Brain microvascular endothelial cell (primary cell): ENCODE results near the gene COL23A1.
A peak's percentile ranks its signal among the peaks of the same experiment; 100 is the strongest.

ENCODE experiments used
- DNase-seq: peaks from one replicate; pipeline ENCODE4 v3.0.0-alpha.2; 2020
- H3K27ac ChIP-seq: fragments of 250-450 bp; sonication (Bioruptor Pico); 2 replicates; pipeline ENCODE4 v1.5.1; 2020; ENCODE audit warnings: mild to moderate bottlenecking, moderate library complexity
- H3K27me3 ChIP-seq: fragments of 250-450 bp; sonication (Bioruptor Pico); replicated peaks from 2 replicates; pipeline ENCODE4 v1.5.1; 2020; ENCODE audit warnings: mild to moderate bottlenecking
- H3K36me3 ChIP-seq: fragments of 250-450 bp; sonication (Bioruptor Pico); replicated peaks from 2 replicates; pipeline ENCODE4 v1.5.1; 2020; ENCODE audit warnings: mild to moderate bottlenecking
- H3K4me3 ChIP-seq: 2 replicates; pipeline ENCODE4 v1.5.1; 2011; ENCODE audit warnings: low read depth, mild to moderate bottlenecking, control low read depth, low read length, moderate library complexity
- in situ Hi-C: cut with HindIII; loops from 2 replicates; pipeline ENCODE4 v1.10.0; 2017; ENCODE audit warnings: low sequenced_read_pairs, low pct_ligation_motif_present
- TF ChIP-seq, protein P1 (sequence below): IDR thresholded peaks from 2 replicates; pipeline ENCODE4 v1.5.1; 2011; ENCODE audit warnings: low read depth, mild to moderate bottlenecking, moderate library complexity, low read length, control low read depth, inconsistent platforms; ENCODE audit errors: missing control alignments

Gene COL23A1

DNA sequence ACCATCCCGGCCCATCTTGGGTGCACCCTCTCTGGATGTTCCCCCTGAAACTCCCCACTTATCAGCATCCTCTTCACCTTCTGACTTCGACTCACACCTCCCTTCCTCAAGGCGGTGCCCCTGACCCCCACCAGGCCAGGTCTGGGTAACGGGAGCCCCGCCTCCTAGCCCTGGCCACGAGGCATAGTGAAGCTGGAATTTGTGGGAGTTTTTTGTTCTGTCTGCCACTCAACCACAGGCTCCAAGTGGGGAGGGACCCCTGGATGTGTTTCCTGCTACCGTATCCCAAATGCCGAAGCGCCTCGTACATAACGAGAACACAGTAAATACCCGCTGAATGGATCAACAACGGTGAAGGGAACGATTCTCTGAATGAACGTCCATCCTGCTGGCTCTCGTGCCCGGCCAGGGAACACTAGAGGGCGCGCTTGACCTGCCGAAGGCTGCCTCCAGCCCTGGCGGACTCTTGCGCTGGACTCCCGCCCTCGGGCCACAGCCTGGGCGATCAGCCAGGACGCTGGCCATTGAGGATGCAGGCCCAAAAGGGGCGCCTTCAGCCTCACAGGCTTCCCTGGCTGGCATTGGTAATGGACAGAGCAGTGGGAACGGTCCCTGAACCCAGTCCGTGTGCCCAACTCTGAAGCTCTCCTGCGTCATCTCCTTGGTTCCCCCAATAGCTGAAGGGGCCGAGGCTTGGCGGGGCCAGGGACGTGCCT lies 310.3 kb downstream of the COL23A1 start:
- H3K27ac ChIP-seq = no peak overlapping the region
- TF ChIP-seq, protein P1, sequence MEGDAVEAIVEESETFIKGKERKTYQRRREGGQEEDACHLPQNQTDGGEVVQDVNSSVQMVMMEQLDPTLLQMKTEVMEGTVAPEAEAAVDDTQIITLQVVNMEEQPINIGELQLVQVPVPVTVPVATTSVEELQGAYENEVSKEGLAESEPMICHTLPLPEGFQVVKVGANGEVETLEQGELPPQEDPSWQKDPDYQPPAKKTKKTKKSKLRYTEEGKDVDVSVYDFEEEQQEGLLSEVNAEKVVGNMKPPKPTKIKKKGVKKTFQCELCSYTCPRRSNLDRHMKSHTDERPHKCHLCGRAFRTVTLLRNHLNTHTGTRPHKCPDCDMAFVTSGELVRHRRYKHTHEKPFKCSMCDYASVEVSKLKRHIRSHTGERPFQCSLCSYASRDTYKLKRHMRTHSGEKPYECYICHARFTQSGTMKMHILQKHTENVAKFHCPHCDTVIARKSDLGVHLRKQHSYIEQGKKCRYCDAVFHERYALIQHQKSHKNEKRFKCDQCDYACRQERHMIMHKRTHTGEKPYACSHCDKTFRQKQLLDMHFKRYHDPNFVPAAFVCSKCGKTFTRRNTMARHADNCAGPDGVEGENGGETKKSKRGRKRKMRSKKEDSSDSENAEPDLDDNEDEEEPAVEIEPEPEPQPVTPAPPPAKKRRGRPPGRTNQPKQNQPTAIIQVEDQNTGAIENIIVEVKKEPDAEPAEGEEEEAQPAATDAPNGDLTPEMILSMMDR = peak; percentile 94

DNA sequence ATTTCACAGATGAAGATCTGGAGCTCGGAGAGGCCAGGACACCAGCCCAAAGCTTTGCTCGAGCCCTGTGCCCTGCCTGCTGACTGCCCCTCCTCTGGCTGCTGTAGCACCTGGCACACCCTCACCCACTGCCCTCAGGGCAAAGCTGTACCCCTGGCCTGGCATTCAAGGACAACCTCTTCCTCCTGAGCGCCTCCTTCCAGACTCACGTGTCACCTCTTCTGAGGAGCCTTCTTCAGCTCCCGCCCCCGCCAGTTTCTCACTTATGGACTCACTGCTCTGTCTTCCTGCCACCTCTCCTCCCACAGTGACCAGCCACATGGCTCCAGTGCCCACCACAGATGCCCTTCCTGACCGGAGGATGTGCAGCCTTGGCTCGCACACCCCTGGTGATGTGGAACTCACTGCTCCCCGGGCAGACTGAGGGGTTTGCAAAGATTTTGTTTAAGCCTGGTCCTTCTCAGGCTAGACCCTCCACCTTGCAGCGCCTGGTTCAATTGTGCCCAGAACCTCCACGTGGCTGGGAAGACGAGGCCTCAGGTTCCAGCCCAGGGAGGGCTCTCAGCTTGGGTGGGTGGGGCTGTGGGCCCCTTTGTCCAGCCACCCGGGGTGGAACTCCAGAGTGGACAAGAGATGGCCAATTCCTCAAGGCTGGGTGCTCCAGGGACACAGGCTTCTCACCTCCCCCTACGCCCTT lies 311.0 kb downstream of the COL23A1 start:
- no peak overlapping the region for H3K4me3 ChIP-seq
- in situ Hi-C loops = no loop called here
- TF ChIP-seq, protein P1 = no peak
- peaks cover 3% of the 10 kb centered on the region for H3K27me3 ChIP-seq
- no peaks in the 10 kb centered on the region for H3K36me3 ChIP-seq
- DNase-seq = no peak
- H3K27ac ChIP-seq = no peak overlapping the region

More for the DNA sequence above, 310.3 kb downstream of the COL23A1 start:
- in situ Hi-C loops = no loop called here
- Histone ChIP-seq H3K27me3 (peaks cover 3% of the 10 kb centered on the region), H3K36me3 (no peaks in the 10 kb centered on the region), H3K4me3 (no peak overlapping the region)
- peak; percentile 75 for DNase-seq

DNA sequence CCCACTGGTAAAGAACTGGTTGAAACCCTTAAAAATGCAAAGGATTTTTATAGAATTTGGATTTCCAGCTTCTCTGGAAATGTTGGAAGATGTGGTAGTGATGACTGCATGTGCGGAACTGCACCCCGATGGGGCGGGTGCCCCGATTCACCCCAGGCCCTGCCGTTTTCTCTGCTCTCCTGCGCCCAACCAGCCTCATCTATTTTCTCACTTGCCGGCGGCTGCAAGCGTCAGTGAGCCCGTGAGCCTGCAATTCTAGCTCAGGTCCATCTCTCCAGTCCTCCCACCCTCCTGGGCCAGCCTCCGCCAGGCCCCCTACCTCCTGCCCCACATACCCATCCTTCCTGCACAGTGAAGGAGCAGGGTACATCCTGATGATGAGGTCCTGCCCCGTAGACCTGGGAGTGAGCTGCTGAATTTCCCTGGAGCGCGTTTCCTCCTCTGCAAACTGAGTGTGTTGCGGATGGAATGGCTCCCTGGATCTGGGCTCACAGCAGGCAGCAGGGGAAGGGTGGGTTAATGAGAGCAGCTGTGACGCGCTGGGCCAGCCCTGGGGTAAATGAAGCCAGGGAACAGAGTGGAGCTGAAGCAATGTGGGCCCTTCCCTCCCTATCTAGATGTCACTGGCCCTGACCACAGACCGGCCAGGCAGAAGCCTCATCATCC lies 311.7 kb downstream of the COL23A1 start:
- Histone ChIP-seq H3K4me3 (no peak overlapping the region), H3K36me3 (no peaks in the 10 kb centered on the region), H3K27ac (no peak overlapping the region), H3K27me3 (peaks cover 3% of the 10 kb centered on the region)
- no peak for DNase-seq
- in situ Hi-C loops = no loop called here
- TF ChIP-seq, protein P1 = no peak

DNA sequence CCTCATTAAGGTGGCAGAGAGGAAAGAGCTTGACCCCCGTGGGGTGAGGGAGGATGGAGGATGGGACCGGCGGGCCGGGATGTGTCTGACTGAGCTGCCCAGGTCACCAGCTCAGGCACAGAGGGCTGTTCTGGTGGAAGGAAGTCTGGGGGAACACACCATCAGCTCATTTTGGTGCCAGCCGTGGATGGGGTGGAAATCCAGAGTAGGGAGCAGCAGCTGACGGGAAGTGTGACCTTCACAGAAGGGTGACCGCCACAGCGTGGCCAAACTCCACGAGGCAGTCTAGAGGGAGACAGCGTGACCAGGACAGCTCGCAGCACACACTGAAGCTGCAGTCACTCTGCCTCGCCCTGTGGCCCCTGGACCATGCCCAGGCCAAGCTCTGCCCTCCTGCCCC lies 312.3 kb downstream of the COL23A1 start:
- TF ChIP-seq, protein P1 = no peak
- DNase-seq = no peak
- H3K27ac ChIP-seq = no peak overlapping the region
- no peaks in the 10 kb centered on the region for H3K36me3 ChIP-seq
- in situ Hi-C loops = no loop called here
- H3K27me3 ChIP-seq = peaks cover 3% of the 10 kb centered on the region
- H3K4me3 ChIP-seq = no peak overlapping the region

DNA sequence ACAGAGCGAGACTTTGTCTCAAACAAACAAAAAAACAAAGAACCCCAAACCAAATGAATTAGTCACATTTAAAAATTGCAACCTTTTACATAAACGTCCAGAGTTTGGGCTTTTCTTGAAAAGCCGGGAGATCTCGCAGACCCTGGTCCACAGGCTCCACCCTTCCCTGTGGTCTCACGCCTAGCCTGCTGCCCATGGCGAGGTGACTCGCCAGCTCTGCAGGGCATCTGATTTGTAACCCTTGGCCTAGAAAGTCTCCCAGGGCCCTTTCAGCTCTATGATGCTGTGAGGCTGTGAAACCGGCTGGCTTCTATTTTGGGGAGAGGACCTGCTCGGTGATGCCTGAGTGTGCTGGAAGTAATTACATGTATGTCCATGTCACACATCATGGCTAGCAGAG lies 312.8 kb downstream of the COL23A1 start:
- no peaks in the 10 kb centered on the region for H3K36me3 ChIP-seq
- H3K27me3 ChIP-seq = peaks cover 3% of the 10 kb centered on the region
- no peak for DNase-seq
- H3K27ac ChIP-seq = no peak overlapping the region
- no peak overlapping the region for H3K4me3 ChIP-seq
- in situ Hi-C loops = no loop called here
- TF ChIP-seq, protein P1 = no peak
